Ovary (tissue), 9 donors: Measurements from ENCODE around the gene SCN2B. TPM values are rescaled to one million over a fixed set of nuclear protein-coding genes. Genes with fewer than 3 reads are reported as not detected.
"Not testable (repeated sequence)": the region's sequence is repeated elsewhere in the genome, so short reads cannot be mapped to it uniquely, and the experiment has no call there.

Experiments used
- DNase-seq, 5 donors: peaks; one replicate each; pipeline ENCODE4 v3.0.0-alpha.2; 2019 to 2020
- H3K27ac ChIP-seq, 2 donors: fragments of 200-600 bp; one replicate each; pipeline versions ENCODE4 v1.5.1 to v1.8.0; 2019 to 2022
- H3K27me3 ChIP-seq: fragments of 200-600 bp; one replicate; pipeline ENCODE4 v1.8.0; 2022
- H3K36me3 ChIP-seq: fragments of 200-600 bp; sonication (generic); one replicate; pipeline ENCODE4 v1.5.1; 2019
- H3K4me1 ChIP-seq: one replicate; pipeline ENCODE4 v1.8.1; 2013; ENCODE audit warnings: mild to moderate bottlenecking, moderate library complexity; ENCODE audit not compliant: insufficient read depth
- H3K4me3 ChIP-seq: fragments of 200-600 bp; sonication (generic); one replicate; pipeline ENCODE4 v1.5.1; 2017
- H3K9me3 ChIP-seq, 2 donors: fragments of 200-600 bp in 1 of 2; sonication (generic) in 1 of 2; one replicate each; pipeline versions ENCODE4 v1.5.1 to v1.8.1; 2013 to 2019; ENCODE audit warnings: mild to moderate bottlenecking in 1 of 2, moderate library complexity in 1 of 2
- CTCF ChIP-seq, 3 donors: fragments of 450-650 bp in 2 of 3; fragments of 200-600 bp in 1 of 3; IDR thresholded peaks; one replicate each; pipeline versions ENCODE4 v1.5.1 to v1.8.0; 2016 to 2022; ENCODE audit warnings: antibody characterized with exemption in 3 of 3, mild to moderate bottlenecking in 1 of 3
- EP300 ChIP-seq: sonication (generic); formaldehyde crosslinking; IDR thresholded peaks from one replicate; pipeline ENCODE4 v1.6.1; 2017; ENCODE audit warnings: antibody characterized with exemption
- POLR2A ChIP-seq: fragments of 450-650 bp; IDR thresholded peaks from one replicate; pipeline ENCODE4 v1.6.1; 2017; ENCODE audit warnings: antibody characterized with exemption, mild to moderate bottlenecking, moderate library complexity
- WGBS, 3 donors: extraction: QIAGEN DNeasy Blood & Tissue Kit in 1 of 3; methylation state at CpG; one replicate each; pipeline versions ENCODE4 v1.1.5 to v1.1.7; 2013 to 2017; 5-methylcytosine and 5-hydroxymethylcytosine counted together
- intact Hi-C, 4 donors: fragments of 100-400 bp; cut with DNase I; formaldehyde crosslinking; loops; one replicate each; pipeline versions ENCODE4 v1.11.0 to v1.15.1; 2022 to 2023
- polyA plus RNA-seq, 2 donors: library from polyadenylated mRNA; stranded (reverse); fragments of 200-250 nt in 1 of 2; fragments of 350-450 nt in 1 of 2; fragmentation: Illumina TruSeq in 1 of 2; extraction: RNeasy Lipid Tissue Mini Kit (QIAGEN cat#74804) in 1 of 2; gene quantifications; one replicate each; pipeline ENCODE4 v1.2.3, GENCODE V29; 2013 to 2014
- total RNA-seq, 7 donors: library from RNA; depleted of rRNA in 2 of 7; stranded (reverse); fragments of >200 nt in 2 of 7; fragmentation: NEBNext Ultra II Directional in 3 of 7; extraction: Animal tissue kit (Norgen Biotek cat#: 25700) in 3 of 7; gene quantifications; one replicate each; pipeline versions ENCODE4 v1.1.0 to v1.2.4, GENCODE V29; 2016 to 2023
- donor health status: DM: no; HTN: no; CAD: no; lungs with moderate emphysema.
- donor health status: DM: no; HTN: no; CAD: no.
- donor health status: Bipolar disorder and iron deficiency.
- donor health status: DM: yes; HTN: yes; CAD: no.
- donor health status: DM: no; HTN: no; CAD: no.
- donor health status: DM: yes; HTN: yes; CAD: no.

The SCN2B gene
- total and polyA plus RNA-seq, 9 donors = 0.11 to 2.1 (median 0.38) TPM

GRCh38 chr11:118184784-118185579 lies 8.5 kb upstream of the SCN2B start:
- H3K27ac ChIP-seq = no peak overlapping the region
- H3K4me3 ChIP-seq = no peak overlapping the region
- no peaks in the 10 kb centered on the region for H3K36me3 ChIP-seq
- WGBS, 3 donors = 89 to 91% (median 90%) methylated on average over 12 of the region's 12 CpGs
- H3K27me3 ChIP-seq = no peaks in the 10 kb centered on the region
- no peaks in the 10 kb centered on the region for H3K4me1 ChIP-seq
- H3K9me3 ChIP-seq = no peaks in the 10 kb centered on the region
- intact Hi-C loops = no loop called here
- no peak for TF ChIP-seq POLR2A
- TF ChIP-seq EP300 = no peak
- no peak for TF ChIP-seq CTCF (IDR thresholded peaks at IDR 0.05)
- no peak for DNase-seq

DNA sequence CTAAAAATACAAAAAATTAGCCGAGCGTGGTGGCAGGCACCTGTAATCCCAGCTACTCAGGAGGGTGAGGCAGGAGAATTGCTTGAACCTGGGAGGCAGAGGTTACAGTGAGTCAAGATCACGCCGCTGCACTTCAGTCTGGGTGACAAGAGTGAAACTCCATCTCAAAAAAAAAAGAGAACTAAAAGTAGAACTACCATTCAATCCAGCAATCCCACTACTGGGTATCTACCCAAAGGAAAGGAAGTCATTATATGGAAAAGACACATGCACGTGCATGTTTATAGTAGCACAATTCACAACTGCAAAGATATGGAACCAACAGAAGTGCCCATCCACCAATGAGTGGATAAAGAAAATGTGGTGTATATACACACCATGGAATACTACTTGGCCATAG lies 7.3 kb upstream of the SCN2B start:
- H3K27ac ChIP-seq, H3K36me3 ChIP-seq, H3K9me3 ChIP-seq, H3K4me3 ChIP-seq, intact Hi-C loops, DNase-seq, H3K27me3 ChIP-seq, H3K4me1 ChIP-seq: not testable (repeated sequence)
- WGBS, 3 donors = 73 to 92% (median 91%) methylated on average over 5 of the region's 5 CpGs

DNA sequence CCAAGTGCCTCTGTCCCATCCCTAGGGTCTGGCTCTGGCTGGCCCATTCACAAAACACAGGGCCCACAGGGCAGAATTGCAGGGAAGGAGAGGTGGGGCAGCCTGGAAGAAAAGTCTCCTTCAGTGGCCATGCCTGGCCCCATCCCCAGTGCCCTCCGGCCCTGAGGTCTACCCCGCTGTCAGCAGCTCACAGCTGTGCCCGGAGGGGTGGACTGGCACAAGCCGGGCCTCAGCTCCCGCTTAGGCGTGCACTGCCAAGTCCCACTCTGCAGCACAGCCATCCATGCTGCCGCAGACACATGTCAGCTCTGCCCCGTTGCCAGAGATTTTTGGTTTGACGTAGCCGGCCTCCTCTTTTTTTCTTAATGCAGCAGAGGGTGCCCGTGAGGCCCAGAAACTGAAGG lies 3.9 kb upstream of the SCN2B start:
- no peaks in the 10 kb centered on the region for H3K9me3 ChIP-seq
- H3K27ac ChIP-seq = no peak overlapping the region
- H3K27me3 ChIP-seq = no peaks in the 10 kb centered on the region
- no peak overlapping the region for H3K4me3 ChIP-seq
- 4 to 11% (median 4%) methylated on average over 11 of the region's 11 CpGs for whole genome bisulfite sequencing, 3 donors
- intact Hi-C loops = no loop called here
- H3K4me1 ChIP-seq = no peaks in the 10 kb centered on the region
- H3K36me3 ChIP-seq = no peaks in the 10 kb centered on the region
- DNase-seq = peak; percentile 47 to 57 (median 51)
- TF ChIP-seq POLR2A (no peak), CTCF (IDR thresholded peaks at IDR 0.05) (no peak), EP300 (no peak)

GRCh38 chr11:118176778-118177134 lies 317 bp upstream of the SCN2B start:
- intact Hi-C loops = no loop called here

More at GRCh38 chr11:118176778-118177134, 317 bp upstream of the SCN2B start:
- H3K27me3 ChIP-seq = no peaks in the 10 kb centered on the region
- no peaks in the 10 kb centered on the region for H3K36me3 ChIP-seq
- TF ChIP-seq EP300 = no peak
- no peak for TF ChIP-seq CTCF (IDR thresholded peaks at IDR 0.05)
- TF ChIP-seq POLR2A = no peak
- DNase-seq = no peak
- H3K9me3 ChIP-seq = no peaks in the 10 kb centered on the region
- H3K27ac ChIP-seq = no peak overlapping the region
- H3K4me3 ChIP-seq = no peak overlapping the region
- 83 to 89% (median 86%) methylated on average over 4 of the region's 4 CpGs for WGBS, 3 donors
- no peaks in the 10 kb centered on the region for H3K4me1 ChIP-seq
